Tibial nerve (tissue), 4 donors: ENCODE data around the gene ZCCHC12. TPM values are rescaled to one million over a fixed set of nuclear protein-coding genes. Genes with fewer than 3 reads are reported as not detected.

ENCODE experiments used
- DNase-seq, 2 donors: peaks; one replicate each; pipeline ENCODE4 v3.0.0-alpha.2; 2019; ENCODE audit warnings: low spot score in 2 of 2
- H3K27ac ChIP-seq, 4 donors: fragments of 200-600 bp; sonication (generic) in 3 of 4; one replicate each; pipeline ENCODE4 v1.5.1; 2017 to 2019; ENCODE audit warnings: mild to moderate bottlenecking in 1 of 4
- H3K27me3 ChIP-seq, 2 donors: fragments of 200-600 bp; sonication (generic) in 1 of 2; one replicate each; pipeline versions ENCODE4 v1.5.1 to v1.6.0; 2017 to 2019
- H3K36me3 ChIP-seq, 3 donors: fragments of 200-600 bp; sonication (generic); one replicate each; pipeline ENCODE4 v1.5.1; 2018 to 2019
- H3K4me1 ChIP-seq, 4 donors: fragments of 200-600 bp; sonication (generic) in 3 of 4; one replicate each; pipeline ENCODE4 v1.5.1; 2017 to 2019
- H3K4me3 ChIP-seq, 4 donors: fragments of 200-600 bp; sonication (generic) in 3 of 4; one replicate each; pipeline ENCODE4 v1.5.1; 2017 to 2019; ENCODE audit warnings: mild to moderate bottlenecking in 1 of 4, moderate library complexity in 1 of 4
- H3K9me3 ChIP-seq, 4 donors: fragments of 200-600 bp; sonication (generic) in 3 of 4; one replicate each; pipeline ENCODE4 v1.5.1; 2017 to 2019
- EP300 ChIP-seq, 2 donors: sonication (generic); formaldehyde crosslinking; IDR thresholded peaks; one replicate each; pipeline ENCODE4 v1.6.1; 2017; ENCODE audit warnings: antibody characterized with exemption in 2 of 2, mild to moderate bottlenecking in 1 of 2
- POLR2A ChIP-seq, 2 donors: fragments of 450-650 bp; IDR thresholded peaks; one replicate each; pipeline ENCODE4 v1.6.1; 2017; ENCODE audit warnings: antibody characterized with exemption in 2 of 2, mild to moderate bottlenecking in 2 of 2, moderate library complexity in 2 of 2
- WGBS, 2 donors: methylation state at CpG; one replicate each; pipeline ENCODE4 v1.1.5; 2018; 5-methylcytosine and 5-hydroxymethylcytosine counted together
- total RNA-seq, 4 donors: library from RNA; depleted of rRNA; stranded (reverse); fragments of >200 nt; gene quantifications; one replicate each; pipeline ENCODE4 v1.1.0, GENCODE V29; 2016
- TF ChIP-seq, protein P1 (sequence below), 5 experiments: fragments of 200-600 bp in 3 of 5; fragments of 450-650 bp in 2 of 5; sonication (generic) in 3 of 5; IDR thresholded peaks; one replicate each; pipeline ENCODE4 v1.5.1; 2016 to 2019; ENCODE audit warnings: antibody characterized with exemption in 5 of 5, mild to moderate bottlenecking in 3 of 5, moderate library complexity in 2 of 5

Gene ZCCHC12
- total RNA-seq, result not detected

DNA sequence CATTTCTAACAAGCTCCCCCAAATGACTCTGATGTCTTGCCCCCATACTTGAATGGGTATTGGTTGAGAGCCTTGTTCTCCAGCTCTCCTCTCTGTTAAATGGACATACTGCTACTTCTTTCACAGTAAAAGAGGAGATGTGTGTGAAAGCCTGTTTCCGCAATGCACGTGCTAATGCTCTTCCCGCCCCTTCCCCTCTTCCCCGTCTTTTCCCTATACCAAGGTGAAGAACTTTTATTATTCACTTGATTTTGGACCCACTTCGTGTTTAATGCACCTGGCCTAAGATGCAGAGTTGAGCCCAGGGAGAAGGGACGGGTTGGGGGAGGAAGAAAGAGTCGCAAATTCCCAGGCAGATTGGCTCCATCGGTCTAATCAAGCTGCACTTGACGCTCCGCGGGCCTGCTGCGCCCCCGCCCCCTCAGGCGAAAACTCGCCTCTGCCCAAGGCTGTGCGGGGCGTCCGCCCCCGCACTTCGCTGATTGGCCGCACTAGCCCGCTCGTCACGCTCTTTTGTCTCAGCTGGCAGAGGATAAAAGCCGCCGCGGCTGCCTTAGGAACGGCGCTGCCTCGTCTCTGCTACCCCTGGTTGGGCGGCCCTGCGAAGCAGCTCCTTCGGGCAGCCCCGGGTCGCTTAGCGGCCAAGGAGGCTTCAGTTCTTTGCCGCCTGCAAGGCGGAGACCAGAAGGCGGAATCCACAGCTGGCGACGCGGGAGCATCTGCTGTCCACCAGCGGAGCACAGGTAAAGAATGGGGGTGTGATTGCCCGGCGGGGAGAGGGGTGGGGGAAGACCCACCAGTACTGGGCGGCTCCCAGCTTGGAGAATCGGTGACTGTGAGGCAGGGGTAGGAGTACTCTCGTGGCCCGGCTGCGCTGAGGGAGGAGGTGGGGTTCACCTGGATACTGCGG is at the start of gene ZCCHC12:
TSS of gene ZCCHC12 (plus strand) at position 562 of the 910 bp plus-strand sequence. CDS start 1,421 bp downstream, outside the sequence.
- WGBS, 2 donors, result 27 to 41% methylated on average over 8 to 43 of the region's 51 CpGs
- Histone ChIP-seq H3K9me3 (no peaks in the 10 kb centered on the region), H3K27me3 (peaks cover 0 to 61% of the 10 kb centered on the region in 2 donors), H3K4me3 (peak within 1 kb of the TSS in 3 of 4 donors; percentile 1 to 40 (median 31)), H3K4me1 (peaks cover 0 to 19% (median 0%) of the 10 kb centered on the region in 4 donors), H3K27ac (no peak within 1 kb of the TSS), H3K36me3 (no peaks in the 10 kb centered on the region)
- DNase-seq, result no peak
- TF ChIP-seq EP300 (IDR thresholded peaks at IDR 0.05) (no peak), POLR2A (IDR thresholded peaks at IDR 0.05) (no peak)
- TF ChIP-seq, protein P1, sequence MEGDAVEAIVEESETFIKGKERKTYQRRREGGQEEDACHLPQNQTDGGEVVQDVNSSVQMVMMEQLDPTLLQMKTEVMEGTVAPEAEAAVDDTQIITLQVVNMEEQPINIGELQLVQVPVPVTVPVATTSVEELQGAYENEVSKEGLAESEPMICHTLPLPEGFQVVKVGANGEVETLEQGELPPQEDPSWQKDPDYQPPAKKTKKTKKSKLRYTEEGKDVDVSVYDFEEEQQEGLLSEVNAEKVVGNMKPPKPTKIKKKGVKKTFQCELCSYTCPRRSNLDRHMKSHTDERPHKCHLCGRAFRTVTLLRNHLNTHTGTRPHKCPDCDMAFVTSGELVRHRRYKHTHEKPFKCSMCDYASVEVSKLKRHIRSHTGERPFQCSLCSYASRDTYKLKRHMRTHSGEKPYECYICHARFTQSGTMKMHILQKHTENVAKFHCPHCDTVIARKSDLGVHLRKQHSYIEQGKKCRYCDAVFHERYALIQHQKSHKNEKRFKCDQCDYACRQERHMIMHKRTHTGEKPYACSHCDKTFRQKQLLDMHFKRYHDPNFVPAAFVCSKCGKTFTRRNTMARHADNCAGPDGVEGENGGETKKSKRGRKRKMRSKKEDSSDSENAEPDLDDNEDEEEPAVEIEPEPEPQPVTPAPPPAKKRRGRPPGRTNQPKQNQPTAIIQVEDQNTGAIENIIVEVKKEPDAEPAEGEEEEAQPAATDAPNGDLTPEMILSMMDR (IDR thresholded peaks at IDR 0.05), result no peak

DNA sequence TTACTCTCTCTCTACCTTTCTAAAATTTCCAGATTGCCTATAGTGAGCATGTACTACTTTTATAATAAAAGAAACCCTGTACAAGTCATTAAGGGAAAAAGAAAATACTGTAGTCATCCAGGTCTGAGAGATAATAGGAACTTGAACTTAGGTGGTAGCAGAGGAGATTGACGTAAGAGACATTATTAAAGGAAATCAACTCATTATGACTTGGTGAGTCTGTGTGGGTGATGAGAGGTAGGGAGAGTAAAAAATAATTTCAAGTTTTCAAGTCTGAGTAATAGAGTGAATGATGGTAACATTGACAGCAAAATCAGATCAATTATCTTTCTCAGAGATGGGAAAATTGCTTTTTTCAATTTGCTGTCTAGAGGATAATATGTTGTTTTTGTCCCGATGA is 44.0 kb upstream of the ZCCHC12 start:
- Histone ChIP-seq H3K27ac (no peak overlapping the region), H3K9me3 (no peaks in the 10 kb centered on the region), H3K4me1 (no peaks in the 10 kb centered on the region), H3K27me3 (no peaks in the 10 kb centered on the region), H3K4me3 (no peak overlapping the region), H3K36me3 (no peaks in the 10 kb centered on the region)
- no peak for DNase-seq
- WGBS, 2 donors, result 74 to 88% methylated on average over 2 of the region's 2 CpGs
- TF ChIP-seq POLR2A (IDR thresholded peaks at IDR 0.05), result no peak
- no peak for TF ChIP-seq EP300 (IDR thresholded peaks at IDR 0.05)
- TF ChIP-seq, protein P1 (IDR thresholded peaks at IDR 0.05), result no peak

DNA sequence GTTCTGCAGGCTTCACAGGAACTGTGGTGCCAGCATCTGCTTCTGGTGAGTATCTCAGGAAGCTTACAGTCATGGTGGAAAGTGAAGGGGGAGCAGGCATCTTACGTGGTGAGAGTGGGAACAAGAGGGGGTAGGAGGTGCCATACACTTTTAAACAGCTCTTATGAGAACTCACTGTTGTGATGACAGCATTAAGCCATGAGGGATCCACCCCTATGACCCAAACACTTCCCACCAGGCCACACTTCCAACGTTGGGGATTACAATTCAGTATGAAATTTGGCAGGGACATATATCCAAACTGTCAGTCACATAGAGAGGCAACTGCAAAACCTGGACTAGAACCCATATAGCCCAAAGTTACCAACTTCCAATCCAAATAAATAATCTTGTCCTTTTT is 43.1 kb upstream of the ZCCHC12 start:
- TF ChIP-seq EP300 (IDR thresholded peaks at IDR 0.05) (no peak), POLR2A (IDR thresholded peaks at IDR 0.05) (no peak)
- TF ChIP-seq, protein P1 (IDR thresholded peaks at IDR 0.05), result no peak
- Histone ChIP-seq H3K4me1 (no peaks in the 10 kb centered on the region), H3K9me3 (no peaks in the 10 kb centered on the region), H3K4me3 (no peak overlapping the region), H3K27me3 (no peaks in the 10 kb centered on the region), H3K36me3 (no peaks in the 10 kb centered on the region), H3K27ac (no peak overlapping the region)
- no peak for DNase-seq
- 24 to 40% methylated on average over 2 of the region's 2 CpGs for WGBS, 2 donors

DNA sequence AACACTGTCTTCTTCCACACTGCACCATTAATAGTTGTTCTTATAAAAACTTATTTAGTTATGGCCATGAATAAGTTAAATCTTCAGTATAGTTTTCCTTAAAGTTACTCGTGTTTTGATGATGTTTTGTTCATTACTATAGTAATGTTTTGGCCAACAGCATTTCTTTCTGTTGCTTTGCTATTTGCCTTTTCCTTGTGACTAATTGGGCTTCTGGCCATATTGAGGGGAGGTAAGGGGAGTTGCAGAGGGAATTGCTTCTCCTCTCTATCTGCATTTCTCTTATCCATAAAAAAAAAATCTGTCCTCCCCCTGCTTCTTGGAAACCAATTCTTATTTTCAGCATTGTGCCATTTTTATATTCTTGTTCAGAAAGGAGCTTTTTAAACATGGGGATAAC is 42.7 kb upstream of the ZCCHC12 start:
- H3K27me3 ChIP-seq, result no peaks in the 10 kb centered on the region
- H3K36me3 ChIP-seq, result no peaks in the 10 kb centered on the region
- no peaks in the 10 kb centered on the region for H3K4me1 ChIP-seq
- H3K9me3 ChIP-seq, result no peaks in the 10 kb centered on the region
- TF ChIP-seq, protein P1 (IDR thresholded peaks at IDR 0.05), result no peak
- TF ChIP-seq EP300 (IDR thresholded peaks at IDR 0.05) (no peak), POLR2A (IDR thresholded peaks at IDR 0.05) (no peak)
- DNase-seq, result no peak
- H3K27ac ChIP-seq, result no peak overlapping the region
- WGBS, 2 donors, result 5 to 19% methylated on average over 1 of the region's 1 CpG
- H3K4me3 ChIP-seq, result no peak overlapping the region
